Thoracic aorta (tissue), 2 donors: ENCODE data around the gene BRAF. TPM values are rescaled to one million over a fixed set of nuclear protein-coding genes. Genes with fewer than 3 reads are reported as not detected.
"Not testable (repeated sequence)": the region's sequence is repeated elsewhere in the genome, so short reads cannot be mapped to it uniquely, and the experiment has no call there.

Source experiments
- ATAC-seq: fragments of 150-250 bp; one replicate; pipeline ENCODE4 v1.8.0; 2017; ENCODE audit warnings: low read depth; ENCODE audit not compliant: insufficient number of reproducible peaks, low FRiP score
- DNase-seq: peaks from one replicate; pipeline ENCODE4 v3.0.0-alpha.2; 2020; ENCODE audit warnings: low spot score
- H3K27ac ChIP-seq, 2 donors: fragments of 200-600 bp; sonication (generic); 1 replicate in 1 of 2; 2 replicates in 1 of 2; pipeline ENCODE4 v1.5.1; 2016; ENCODE audit warnings: mild to moderate bottlenecking in 2 of 2, moderate library complexity in 2 of 2
- H3K27me3 ChIP-seq: fragments of 200-600 bp; sonication (generic); replicated peaks from 2 replicates; pipeline ENCODE4 v1.6.0; 2016; ENCODE audit warnings: mild to moderate bottlenecking; ENCODE audit not compliant: insufficient read depth
- H3K36me3 ChIP-seq: fragments of 200-600 bp; sonication (generic); one replicate; pipeline ENCODE4 v1.5.1; 2016
- H3K4me1 ChIP-seq, 2 donors: fragments of 200-600 bp; sonication (generic); 1 replicate in 1 of 2; 2 replicates in 1 of 2; pipeline versions ENCODE4 v1.5.1 to v1.6.0; 2016; ENCODE audit warnings: low read depth in 2 of 2, mild to moderate bottlenecking in 1 of 2; ENCODE audit not compliant: control insufficient read depth in 1 of 2
- H3K4me3 ChIP-seq: fragments of 200-600 bp; sonication (generic); 2 replicates; pipeline ENCODE4 v1.5.1; 2016; ENCODE audit warnings: mild to moderate bottlenecking
- H3K9me3 ChIP-seq: fragments of 200-600 bp; sonication (generic); 2 replicates; pipeline ENCODE4 v1.5.1; 2016
- total RNA-seq, 2 donors: library from RNA; depleted of rRNA; stranded (reverse); fragments of >200 nt; gene quantifications; one replicate each; pipeline versions ENCODE4 v1.1.0 to v1.2.3, GENCODE V29; 2016
- TF ChIP-seq, protein P1 (sequence below): fragments of 200-600 bp; sonication (generic); IDR thresholded peaks from one replicate; pipeline ENCODE4 v1.5.1; 2019; ENCODE audit warnings: antibody characterized with exemption

The BRAF gene
- total RNA-seq, 2 donors from 2014 or later = 31.5 to 62.2 TPM

DNA sequence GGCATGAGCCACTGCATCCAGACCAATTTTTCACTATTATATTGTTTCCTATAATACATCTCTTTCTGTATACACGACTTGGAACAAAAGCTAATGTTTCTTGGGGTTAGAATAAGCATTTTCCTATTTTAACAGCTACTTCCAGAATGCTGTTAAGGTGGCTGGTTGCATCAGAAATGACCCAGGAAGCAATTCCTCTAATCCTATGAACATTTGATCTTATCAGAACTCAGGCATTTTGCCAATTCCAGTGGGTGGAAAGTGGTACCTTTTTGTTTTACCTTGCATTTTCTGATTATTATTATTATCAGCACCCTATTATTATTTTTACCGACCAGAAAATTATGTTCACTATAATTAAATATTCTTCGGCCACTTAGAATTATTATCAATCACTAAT, 154.9 kb downstream of the BRAF start:
- ATAC-seq (no peak), DNase-seq (no peak)
- no peak overlapping the region for H3K27ac ChIP-seq
- H3K36me3 ChIP-seq = peaks cover 19% of the 10 kb centered on the region
- TF ChIP-seq, protein P1, sequence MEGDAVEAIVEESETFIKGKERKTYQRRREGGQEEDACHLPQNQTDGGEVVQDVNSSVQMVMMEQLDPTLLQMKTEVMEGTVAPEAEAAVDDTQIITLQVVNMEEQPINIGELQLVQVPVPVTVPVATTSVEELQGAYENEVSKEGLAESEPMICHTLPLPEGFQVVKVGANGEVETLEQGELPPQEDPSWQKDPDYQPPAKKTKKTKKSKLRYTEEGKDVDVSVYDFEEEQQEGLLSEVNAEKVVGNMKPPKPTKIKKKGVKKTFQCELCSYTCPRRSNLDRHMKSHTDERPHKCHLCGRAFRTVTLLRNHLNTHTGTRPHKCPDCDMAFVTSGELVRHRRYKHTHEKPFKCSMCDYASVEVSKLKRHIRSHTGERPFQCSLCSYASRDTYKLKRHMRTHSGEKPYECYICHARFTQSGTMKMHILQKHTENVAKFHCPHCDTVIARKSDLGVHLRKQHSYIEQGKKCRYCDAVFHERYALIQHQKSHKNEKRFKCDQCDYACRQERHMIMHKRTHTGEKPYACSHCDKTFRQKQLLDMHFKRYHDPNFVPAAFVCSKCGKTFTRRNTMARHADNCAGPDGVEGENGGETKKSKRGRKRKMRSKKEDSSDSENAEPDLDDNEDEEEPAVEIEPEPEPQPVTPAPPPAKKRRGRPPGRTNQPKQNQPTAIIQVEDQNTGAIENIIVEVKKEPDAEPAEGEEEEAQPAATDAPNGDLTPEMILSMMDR = no peak
- no peak overlapping the region for H3K4me3 ChIP-seq
- no peaks in the 10 kb centered on the region for H3K27me3 ChIP-seq
- H3K4me1 ChIP-seq = no peaks in the 10 kb centered on the region
- H3K9me3 ChIP-seq = no peaks in the 10 kb centered on the region

- DNase-seq = no peak
- H3K27me3 ChIP-seq = no peaks in the 10 kb centered on the region
- ATAC-seq = no peak
- H3K9me3 ChIP-seq = no peaks in the 10 kb centered on the region
- peaks cover 16% of the 10 kb centered on the region for H3K36me3 ChIP-seq
- H3K4me1 ChIP-seq = no peaks in the 10 kb centered on the region
- no peak overlapping the region for H3K27ac ChIP-seq
- TF ChIP-seq, protein P1 = no peak
- H3K4me3 ChIP-seq = no peak overlapping the region
Observed at GRCh38 chr7:140767418-140767817, 157.3 kb downstream of the BRAF start.

GRCh38 chr7:140765441-140765840, 159.3 kb downstream of the BRAF start:
- H3K36me3 ChIP-seq = peaks cover 16% of the 10 kb centered on the region
- H3K27me3 ChIP-seq, DNase-seq, H3K4me1 ChIP-seq, H3K27ac ChIP-seq, H3K9me3 ChIP-seq, H3K4me3 ChIP-seq, ATAC-seq: not testable (repeated sequence)

DNA sequence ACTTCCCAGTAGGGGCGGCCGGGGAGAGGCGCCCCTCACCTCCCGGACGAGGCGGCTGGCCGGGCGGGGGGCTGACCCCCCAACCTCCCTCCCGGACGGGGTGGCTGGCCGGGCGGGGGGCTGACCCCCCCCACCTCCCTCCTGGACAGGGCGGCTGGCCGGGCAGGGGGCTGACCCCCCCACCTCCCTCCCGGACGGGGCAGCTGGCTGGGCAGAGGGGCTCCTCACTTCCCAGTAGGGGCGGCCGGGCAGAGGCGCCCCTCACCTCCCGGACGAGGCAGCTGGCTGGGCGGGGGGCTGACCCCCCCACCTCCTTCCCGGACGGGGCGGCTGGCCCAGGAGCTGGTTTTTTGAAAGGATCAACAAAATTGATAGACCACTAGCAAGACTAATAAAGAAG, 161.6 kb downstream of the BRAF start:
- not testable (repeated sequence) for H3K36me3 ChIP-seq, H3K4me1 ChIP-seq, H3K9me3 ChIP-seq, DNase-seq, H3K4me3 ChIP-seq, H3K27me3 ChIP-seq, H3K27ac ChIP-seq, ATAC-seq

DNA sequence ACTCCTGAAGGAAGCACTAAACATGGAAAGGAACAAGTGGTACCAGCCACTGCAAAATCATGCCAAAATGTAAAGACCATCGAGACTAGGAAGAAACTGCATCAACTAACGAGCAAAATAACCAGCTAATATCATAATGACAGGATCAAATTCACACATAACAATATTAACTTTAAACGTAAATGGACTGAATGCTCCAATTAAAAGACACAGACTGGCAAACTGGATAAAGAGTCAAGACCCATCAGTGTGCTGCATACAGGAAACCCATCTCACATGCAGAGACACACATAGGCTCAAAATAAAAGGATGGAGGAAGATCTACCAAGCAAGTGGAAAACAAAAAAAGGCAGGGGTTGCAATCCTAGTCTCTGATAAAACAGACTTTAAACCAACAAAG, 163.4 kb downstream of the BRAF start:
- not testable (repeated sequence) for H3K4me1 ChIP-seq, H3K36me3 ChIP-seq, ATAC-seq

GRCh38 chr7:140754506-140754905, 170.2 kb downstream of the BRAF start:
- Histone ChIP-seq H3K4me3 (no peak overlapping the region), H3K9me3 (no peaks in the 10 kb centered on the region), H3K27ac (no peak overlapping the region), H3K27me3 (no peaks in the 10 kb centered on the region), H3K36me3 (peaks cover under 1% of the 10 kb centered on the region), H3K4me1 (no peaks in the 10 kb centered on the region)
- TF ChIP-seq, protein P1 = no peak
- DNase-seq (no peak), ATAC-seq (no peak)

More for the DNA sequence above, 163.4 kb downstream of the BRAF start:
- H3K9me3 ChIP-seq, DNase-seq, H3K4me3 ChIP-seq, H3K27me3 ChIP-seq, H3K27ac ChIP-seq: not testable (repeated sequence)

- Histone ChIP-seq H3K36me3 (peaks cover 7% of the 10 kb centered on the region), H3K4me3 (no peak overlapping the region), H3K27me3 (no peaks in the 10 kb centered on the region), H3K4me1 (no peaks in the 10 kb centered on the region), H3K9me3 (no peaks in the 10 kb centered on the region), H3K27ac (no peak overlapping the region)
- TF ChIP-seq, protein P1 = no peak
- ATAC-seq (no peak), DNase-seq (no peak)
Observed at GRCh38 chr7:140752533-140752932, 172.2 kb downstream of the BRAF start.
